Osteocyte (in vitro differentiated cells): ENCODE measurements around the gene SLC30A1. TPM values are rescaled to one million over a fixed set of nuclear protein-coding genes. Genes with fewer than 3 reads are reported as not detected.

Source experiments
- DNase-seq: peaks from one replicate; pipeline ENCODE4 v3.0.0; 2021; ENCODE audit warnings: mixed read lengths; ENCODE audit not compliant: unreplicated experiment; ENCODE audit errors: extremely low spot score
- H3K27ac Mint-ChIP-seq: one replicate; pipeline ENCODE4 v1.8.0; 2021; ENCODE audit warnings: mild to moderate bottlenecking, mixed read lengths; ENCODE audit not compliant: unreplicated experiment
- H3K27me3 Mint-ChIP-seq: one replicate; pipeline ENCODE4 v1.8.0; 2021; ENCODE audit warnings: mixed read lengths; ENCODE audit not compliant: unreplicated experiment
- H3K36me3 Mint-ChIP-seq: one replicate; pipeline ENCODE4 v1.8.0; 2021; ENCODE audit warnings: mixed read lengths; ENCODE audit not compliant: unreplicated experiment
- H3K4me1 Mint-ChIP-seq: one replicate; pipeline ENCODE4 v1.8.0; 2021; ENCODE audit warnings: mixed read lengths; ENCODE audit not compliant: unreplicated experiment
- H3K4me3 Mint-ChIP-seq: one replicate; pipeline ENCODE4 v1.8.0; 2021; ENCODE audit warnings: mild to moderate bottlenecking, moderate library complexity, mixed read lengths; ENCODE audit not compliant: unreplicated experiment
- H3K9me3 Mint-ChIP-seq: one replicate; pipeline ENCODE4 v1.8.0; 2021; ENCODE audit warnings: mixed read lengths; ENCODE audit not compliant: unreplicated experiment
- total RNA-seq: library from RNA; stranded (reverse); gene quantifications from 2 replicates; pipeline ENCODE4 v1.2.1, GENCODE V29; 2021
- TF ChIP-seq, protein P1 (sequence below): fragments of 200-600 bp; sonication (generic); IDR thresholded peaks from 2 replicates; pipeline ENCODE4 v1.5.0; 2021; ENCODE audit warnings: antibody characterized with exemption, mild to moderate bottlenecking, moderate library complexity

Gene SLC30A1
- total RNA-seq, 1 donor from 2014 or later, result 12.1 TPM

DNA sequence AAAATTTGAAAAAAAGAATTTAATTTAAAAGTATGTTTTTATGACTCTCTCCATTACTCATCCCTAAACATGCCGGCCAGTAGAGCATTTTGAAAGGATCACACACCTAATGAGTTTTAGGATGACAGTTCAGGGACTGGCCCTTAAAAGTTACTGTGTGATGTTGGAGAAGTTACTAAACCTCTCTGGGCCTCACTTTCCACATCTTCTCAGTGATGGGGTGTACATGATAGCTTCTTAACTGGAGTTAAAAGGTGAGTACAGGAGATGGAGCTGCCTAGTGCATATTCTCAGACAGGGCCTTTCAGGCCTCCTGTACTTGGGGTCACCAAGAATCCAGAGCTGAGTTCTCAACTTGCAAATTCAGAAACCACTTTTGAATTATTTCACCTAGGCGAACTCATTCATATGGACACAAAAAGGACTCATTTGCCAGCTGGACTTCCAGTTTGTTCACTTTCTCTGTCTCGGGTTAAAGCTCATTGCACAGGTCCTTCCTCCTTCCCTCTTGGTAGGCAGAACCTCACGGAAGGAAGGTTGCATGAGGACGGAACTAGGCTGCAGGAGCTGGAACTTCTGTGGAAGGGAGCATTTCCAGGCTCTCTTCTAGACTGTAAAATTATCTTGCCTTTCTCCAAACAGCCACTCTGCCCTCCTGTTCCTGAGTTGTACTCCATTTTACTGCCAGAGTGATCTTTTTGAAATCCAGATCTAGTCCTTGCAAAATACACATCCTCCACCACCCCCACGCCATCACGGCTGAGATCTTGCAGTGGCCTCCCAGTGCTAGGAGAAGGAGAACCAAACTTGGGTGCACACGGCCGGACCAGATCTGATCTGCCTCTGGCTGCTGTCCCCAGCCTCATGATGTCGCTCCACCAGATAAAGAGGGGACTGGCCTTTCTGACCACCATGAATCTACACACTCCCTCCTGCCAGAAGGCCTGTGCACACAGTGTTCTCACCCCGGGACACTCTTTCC, 4.3 kb upstream of the SLC30A1 start:
- no peak overlapping the region for H3K27ac Mint-ChIP-seq
- no peaks in the 10 kb centered on the region for H3K9me3 Mint-ChIP-seq
- peaks cover 5% of the 10 kb centered on the region for H3K4me1 Mint-ChIP-seq
- no peak for DNase-seq
- TF ChIP-seq, protein P1, sequence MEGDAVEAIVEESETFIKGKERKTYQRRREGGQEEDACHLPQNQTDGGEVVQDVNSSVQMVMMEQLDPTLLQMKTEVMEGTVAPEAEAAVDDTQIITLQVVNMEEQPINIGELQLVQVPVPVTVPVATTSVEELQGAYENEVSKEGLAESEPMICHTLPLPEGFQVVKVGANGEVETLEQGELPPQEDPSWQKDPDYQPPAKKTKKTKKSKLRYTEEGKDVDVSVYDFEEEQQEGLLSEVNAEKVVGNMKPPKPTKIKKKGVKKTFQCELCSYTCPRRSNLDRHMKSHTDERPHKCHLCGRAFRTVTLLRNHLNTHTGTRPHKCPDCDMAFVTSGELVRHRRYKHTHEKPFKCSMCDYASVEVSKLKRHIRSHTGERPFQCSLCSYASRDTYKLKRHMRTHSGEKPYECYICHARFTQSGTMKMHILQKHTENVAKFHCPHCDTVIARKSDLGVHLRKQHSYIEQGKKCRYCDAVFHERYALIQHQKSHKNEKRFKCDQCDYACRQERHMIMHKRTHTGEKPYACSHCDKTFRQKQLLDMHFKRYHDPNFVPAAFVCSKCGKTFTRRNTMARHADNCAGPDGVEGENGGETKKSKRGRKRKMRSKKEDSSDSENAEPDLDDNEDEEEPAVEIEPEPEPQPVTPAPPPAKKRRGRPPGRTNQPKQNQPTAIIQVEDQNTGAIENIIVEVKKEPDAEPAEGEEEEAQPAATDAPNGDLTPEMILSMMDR, result no peak
- no peaks in the 10 kb centered on the region for H3K27me3 Mint-ChIP-seq
- H3K4me3 Mint-ChIP-seq, result no peak overlapping the region
- H3K36me3 Mint-ChIP-seq, result no peaks in the 10 kb centered on the region

DNA sequence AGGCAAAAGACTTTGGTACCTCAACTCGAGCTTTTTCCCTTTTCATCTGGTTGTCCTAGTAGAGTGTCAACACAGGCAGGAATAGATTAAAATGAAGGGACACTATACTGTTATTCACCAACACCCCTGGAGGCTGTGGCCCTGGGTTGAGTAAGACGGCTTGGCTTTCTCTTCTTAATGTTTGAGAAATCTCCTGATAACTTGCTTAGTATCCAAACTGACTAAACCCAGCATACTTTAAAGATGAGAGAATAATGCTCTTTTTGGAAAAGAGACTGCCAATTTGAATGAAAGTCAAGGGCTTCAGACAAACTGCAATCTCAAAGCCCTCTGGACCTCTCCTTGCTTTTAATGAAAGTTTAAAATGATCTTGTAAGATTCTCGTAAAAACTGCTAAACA, 2.6 kb upstream of the SLC30A1 start:
- Mint-ChIP-seq H3K4me3 (no peak overlapping the region), H3K36me3 (no peaks in the 10 kb centered on the region), H3K9me3 (no peaks in the 10 kb centered on the region), H3K27me3 (no peaks in the 10 kb centered on the region), H3K27ac (no peak overlapping the region), H3K4me1 (peaks cover 13% of the 10 kb centered on the region)
- TF ChIP-seq, protein P1, result no peak
- DNase-seq, result no peak

DNA sequence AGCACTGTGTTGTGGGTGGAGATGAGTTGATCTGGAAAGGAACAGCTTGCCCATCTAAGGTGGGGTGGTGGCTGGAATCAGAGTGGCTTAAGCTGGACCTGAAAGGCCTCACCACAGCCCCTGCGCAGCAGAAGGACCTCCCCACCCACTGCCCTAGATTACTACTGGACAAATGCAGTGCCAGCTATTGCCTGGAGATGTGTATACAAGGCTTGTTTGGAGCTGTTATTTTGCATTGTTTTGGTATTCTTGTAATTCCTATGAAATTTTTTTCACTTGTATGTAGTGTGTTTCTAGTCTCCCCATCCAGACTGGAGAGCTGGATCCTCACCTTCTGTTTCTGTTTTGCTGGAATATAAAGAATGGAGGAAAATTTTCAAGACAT, 1.3 kb upstream of the SLC30A1 start:
- DNase-seq, result no peak
- H3K36me3 Mint-ChIP-seq, result peaks cover 4% of the 10 kb centered on the region
- H3K27me3 Mint-ChIP-seq, result no peaks in the 10 kb centered on the region
- H3K4me3 Mint-ChIP-seq, result peak overlapping the region; percentile 81
- H3K27ac Mint-ChIP-seq, result no peak overlapping the region
- TF ChIP-seq, protein P1, result no peak
- no peaks in the 10 kb centered on the region for H3K9me3 Mint-ChIP-seq
- peaks cover 25% of the 10 kb centered on the region for H3K4me1 Mint-ChIP-seq

DNA sequence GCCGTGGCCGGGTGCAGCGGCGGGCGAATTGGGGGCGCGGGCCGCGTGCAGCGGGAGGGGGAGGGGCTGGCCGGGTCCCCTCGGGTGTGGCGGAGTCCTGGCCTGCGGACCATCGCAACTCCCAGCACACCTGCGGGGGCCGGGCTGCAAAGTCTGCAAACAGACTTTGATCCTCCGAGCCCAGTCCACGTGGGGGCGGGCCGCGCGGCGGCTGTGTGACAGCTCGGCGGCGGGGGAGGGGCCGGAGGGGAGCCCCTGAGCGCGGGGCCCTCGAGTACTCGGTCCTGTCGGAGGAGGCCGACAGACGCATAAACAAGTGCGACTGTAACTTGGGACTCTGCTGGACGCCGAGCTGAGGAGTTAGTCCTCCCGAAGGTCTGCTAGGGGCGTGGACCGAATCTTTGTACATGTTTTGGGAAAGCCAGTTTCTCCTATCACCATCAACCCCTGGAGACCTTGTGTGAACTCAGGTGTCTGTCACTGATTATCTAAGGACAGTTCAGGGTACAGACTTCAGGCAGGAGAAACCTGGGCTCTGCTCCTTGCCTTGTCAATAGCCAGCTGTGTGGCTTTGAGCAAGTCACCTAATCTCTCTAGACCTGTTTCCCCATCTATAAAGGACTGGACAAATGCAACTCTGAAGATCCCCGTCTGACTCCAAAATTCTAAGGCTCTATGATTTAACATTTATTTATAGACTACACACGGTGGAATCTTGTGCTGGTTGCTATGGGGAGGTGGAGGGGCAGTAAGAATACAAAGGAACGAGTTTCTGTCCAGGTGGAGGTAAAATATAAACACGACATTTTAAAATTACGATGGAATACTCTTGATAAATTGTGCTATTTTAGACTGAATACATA, 710 bp upstream of the SLC30A1 start:
- DNase-seq, result no peak
- TF ChIP-seq, protein P1, result no peak
- H3K36me3 Mint-ChIP-seq, result peaks cover 10% of the 10 kb centered on the region
- no peak overlapping the region for H3K27ac Mint-ChIP-seq
- peaks cover 31% of the 10 kb centered on the region for H3K4me1 Mint-ChIP-seq
- no peaks in the 10 kb centered on the region for H3K27me3 Mint-ChIP-seq
- H3K9me3 Mint-ChIP-seq, result no peaks in the 10 kb centered on the region
- H3K4me3 Mint-ChIP-seq, result peak overlapping the region; percentile 81
